Measurements from ENCODE around the gene DMAP1.

DNA sequence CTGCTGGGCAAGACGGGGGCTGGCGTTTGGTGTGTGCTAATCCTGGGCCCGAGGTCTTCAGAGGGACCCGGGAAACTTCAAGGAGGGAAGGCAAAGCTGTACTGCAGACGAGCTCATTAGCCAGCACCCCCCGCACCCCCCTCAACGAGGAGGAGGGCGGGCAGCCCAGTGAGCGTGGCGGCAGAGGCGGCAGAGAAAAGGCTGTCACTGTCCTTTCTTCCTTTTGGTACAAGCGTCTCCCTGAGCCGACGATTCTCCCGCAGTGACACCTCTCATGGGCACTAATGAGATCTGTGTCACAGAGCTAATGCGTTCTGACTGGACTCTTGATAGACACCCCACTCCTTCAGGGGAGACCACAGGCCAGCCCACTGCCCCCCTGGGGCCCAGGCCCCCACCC lies 29.5 kb downstream of the DMAP1 start:
- TF ChIP-seq, protein P1, sequence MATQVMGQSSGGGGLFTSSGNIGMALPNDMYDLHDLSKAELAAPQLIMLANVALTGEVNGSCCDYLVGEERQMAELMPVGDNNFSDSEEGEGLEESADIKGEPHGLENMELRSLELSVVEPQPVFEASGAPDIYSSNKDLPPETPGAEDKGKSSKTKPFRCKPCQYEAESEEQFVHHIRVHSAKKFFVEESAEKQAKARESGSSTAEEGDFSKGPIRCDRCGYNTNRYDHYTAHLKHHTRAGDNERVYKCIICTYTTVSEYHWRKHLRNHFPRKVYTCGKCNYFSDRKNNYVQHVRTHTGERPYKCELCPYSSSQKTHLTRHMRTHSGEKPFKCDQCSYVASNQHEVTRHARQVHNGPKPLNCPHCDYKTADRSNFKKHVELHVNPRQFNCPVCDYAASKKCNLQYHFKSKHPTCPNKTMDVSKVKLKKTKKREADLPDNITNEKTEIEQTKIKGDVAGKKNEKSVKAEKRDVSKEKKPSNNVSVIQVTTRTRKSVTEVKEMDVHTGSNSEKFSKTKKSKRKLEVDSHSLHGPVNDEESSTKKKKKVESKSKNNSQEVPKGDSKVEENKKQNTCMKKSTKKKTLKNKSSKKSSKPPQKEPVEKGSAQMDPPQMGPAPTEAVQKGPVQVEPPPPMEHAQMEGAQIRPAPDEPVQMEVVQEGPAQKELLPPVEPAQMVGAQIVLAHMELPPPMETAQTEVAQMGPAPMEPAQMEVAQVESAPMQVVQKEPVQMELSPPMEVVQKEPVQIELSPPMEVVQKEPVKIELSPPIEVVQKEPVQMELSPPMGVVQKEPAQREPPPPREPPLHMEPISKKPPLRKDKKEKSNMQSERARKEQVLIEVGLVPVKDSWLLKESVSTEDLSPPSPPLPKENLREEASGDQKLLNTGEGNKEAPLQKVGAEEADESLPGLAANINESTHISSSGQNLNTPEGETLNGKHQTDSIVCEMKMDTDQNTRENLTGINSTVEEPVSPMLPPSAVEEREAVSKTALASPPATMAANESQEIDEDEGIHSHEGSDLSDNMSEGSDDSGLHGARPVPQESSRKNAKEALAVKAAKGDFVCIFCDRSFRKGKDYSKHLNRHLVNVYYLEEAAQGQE (IDR thresholded peaks at IDR 0.05; ENCODE audit: low read depth), result no peak
- TF ChIP-seq TCF12 (IDR thresholded peaks at IDR 0.05; ENCODE audit: low read depth) (no peak), FOXM1 (IDR thresholded peaks at IDR 0.05; ENCODE audit: borderline replicate concordance, low read depth) (no peak), CREB1 (IDR thresholded peaks at IDR 0.05; ENCODE audit: low read depth) (no peak)
- TF ChIP-seq, protein P2, sequence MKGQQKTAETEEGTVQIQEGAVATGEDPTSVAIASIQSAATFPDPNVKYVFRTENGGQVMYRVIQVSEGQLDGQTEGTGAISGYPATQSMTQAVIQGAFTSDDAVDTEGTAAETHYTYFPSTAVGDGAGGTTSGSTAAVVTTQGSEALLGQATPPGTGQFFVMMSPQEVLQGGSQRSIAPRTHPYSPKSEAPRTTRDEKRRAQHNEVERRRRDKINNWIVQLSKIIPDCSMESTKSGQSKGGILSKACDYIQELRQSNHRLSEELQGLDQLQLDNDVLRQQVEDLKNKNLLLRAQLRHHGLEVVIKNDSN (IDR thresholded peaks at IDR 0.05), result no peak
